Activated CD4-positive, alpha-beta T cell treated with anti-CD3 and anti-CD28 coated beads, Interleukin-2, amount 50 U/mL, for 1 hour (primary cell): ENCODE data around the gene SSC5D.
"Not testable (repeated sequence)": the region's sequence is repeated elsewhere in the genome, so short reads cannot be mapped to it uniquely, and the experiment has no call there.

Experiments
- DNase-seq: peaks from one replicate; pipeline ENCODE4 v3.0.0-alpha.2; 2020

Gene SSC5D

GRCh38 chr19:55488986-55489710 lies 912 bp downstream of the SSC5D start:
- DNase-seq: no peak

GRCh38 chr19:55489711-55490477 lies 1.7 kb downstream of the SSC5D start:
- no peak for DNase-seq

- no peak for DNase-seq
Measured at GRCh38 chr19:55490478-55491432, 2.5 kb downstream of the SSC5D start.

GRCh38 chr19:55491546-55492360 lies 3.5 kb downstream of the SSC5D start:
- no peak for DNase-seq

- no peak for DNase-seq
Measured at GRCh38 chr19:55492362-55492944, 4.2 kb downstream of the SSC5D start.

- DNase-seq: no peak
Measured at GRCh38 chr19:55493052-55493644, 4.9 kb downstream of the SSC5D start.

- no peak for DNase-seq
Measured at GRCh38 chr19:55493645-55494171, 5.5 kb downstream of the SSC5D start.

GRCh38 chr19:55494172-55494761 lies 6.0 kb downstream of the SSC5D start:
- DNase-seq: no peak

GRCh38 chr19:55495646-55496349 lies 7.6 kb downstream of the SSC5D start:
- no peak for DNase-seq

GRCh38 chr19:55496820-55497219 lies 8.6 kb downstream of the SSC5D start:
- not testable (repeated sequence) for DNase-seq

GRCh38 chr19:55497763-55498162 lies 9.5 kb downstream of the SSC5D start:
- DNase-seq: no peak

- no peak for DNase-seq
Measured at GRCh38 chr19:55498246-55498840, 10.1 kb downstream of the SSC5D start.

- no peak for DNase-seq
Measured at GRCh38 chr19:55500368-55500952, 12.2 kb downstream of the SSC5D start.

- DNase-seq: no peak
Measured at GRCh38 chr19:55502197-55502952, 14.1 kb downstream of the SSC5D start.

- DNase-seq: no peak
Measured at GRCh38 chr19:55503157-55503501, 14.9 kb downstream of the SSC5D start.

GRCh38 chr19:55503502-55504251 lies 15.4 kb downstream of the SSC5D start:
- DNase-seq: peak; percentile 93

- DNase-seq: no peak
Measured at GRCh38 chr19:55504252-55504603, 16.0 kb downstream of the SSC5D start.

GRCh38 chr19:55504981-55505380 lies 16.7 kb downstream of the SSC5D start:
- DNase-seq: no peak
